Gastrocnemius medialis (tissue), 4 donors: ENCODE results near the gene DYNLL2.

Source experiments
- POLR2A ChIP-seq, 2 donors: fragments of 450-650 bp; IDR thresholded peaks; one replicate each; pipeline ENCODE4 v1.6.1; 2017; ENCODE audit warnings: antibody characterized with exemption in 2 of 2, mild to moderate bottlenecking in 2 of 2, moderate library complexity in 2 of 2
- TF ChIP-seq, protein P1 (sequence below), 5 experiments: fragments of 450-650 bp in 3 of 5; fragments of 200-600 bp in 2 of 5; sonication (generic) in 2 of 5; IDR thresholded peaks in 4 of 5; conservative IDR thresholded peaks in 1 of 5; 1 replicate in 4 of 5; 2 replicates in 1 of 5; pipeline ENCODE4 v1.5.1; 2016 to 2019; ENCODE audit warnings: antibody characterized with exemption in 5 of 5, mild to moderate bottlenecking in 3 of 5, moderate library complexity in 3 of 5

DNA sequence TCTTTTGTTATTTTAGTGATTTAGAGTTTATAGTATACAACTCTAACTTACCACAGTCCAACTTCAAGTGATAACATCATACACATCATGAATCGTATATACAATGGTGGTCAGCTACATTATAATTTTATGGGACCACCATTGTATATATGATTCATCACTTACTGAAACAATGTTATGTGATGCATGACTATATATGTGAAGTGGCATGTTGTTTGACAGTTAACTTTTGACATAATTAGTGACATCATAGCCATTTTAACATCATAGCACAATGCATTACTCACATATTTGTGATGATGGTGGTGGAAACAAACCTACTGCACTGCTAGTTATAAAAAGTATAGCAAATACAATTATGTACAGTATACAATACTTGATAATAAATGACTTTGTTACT is 21.9 kb downstream of the DYNLL2 start:
- TF ChIP-seq, protein P1, sequence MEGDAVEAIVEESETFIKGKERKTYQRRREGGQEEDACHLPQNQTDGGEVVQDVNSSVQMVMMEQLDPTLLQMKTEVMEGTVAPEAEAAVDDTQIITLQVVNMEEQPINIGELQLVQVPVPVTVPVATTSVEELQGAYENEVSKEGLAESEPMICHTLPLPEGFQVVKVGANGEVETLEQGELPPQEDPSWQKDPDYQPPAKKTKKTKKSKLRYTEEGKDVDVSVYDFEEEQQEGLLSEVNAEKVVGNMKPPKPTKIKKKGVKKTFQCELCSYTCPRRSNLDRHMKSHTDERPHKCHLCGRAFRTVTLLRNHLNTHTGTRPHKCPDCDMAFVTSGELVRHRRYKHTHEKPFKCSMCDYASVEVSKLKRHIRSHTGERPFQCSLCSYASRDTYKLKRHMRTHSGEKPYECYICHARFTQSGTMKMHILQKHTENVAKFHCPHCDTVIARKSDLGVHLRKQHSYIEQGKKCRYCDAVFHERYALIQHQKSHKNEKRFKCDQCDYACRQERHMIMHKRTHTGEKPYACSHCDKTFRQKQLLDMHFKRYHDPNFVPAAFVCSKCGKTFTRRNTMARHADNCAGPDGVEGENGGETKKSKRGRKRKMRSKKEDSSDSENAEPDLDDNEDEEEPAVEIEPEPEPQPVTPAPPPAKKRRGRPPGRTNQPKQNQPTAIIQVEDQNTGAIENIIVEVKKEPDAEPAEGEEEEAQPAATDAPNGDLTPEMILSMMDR (IDR thresholded peaks at IDR 0.05 in 4 of 5, conservative IDR thresholded peaks at IDR 0.05 in 1 of 5) = no peak
- no peak for TF ChIP-seq POLR2A (IDR thresholded peaks at IDR 0.05)
